Peyer's patch (tissue), 4 donors: ENCODE data around the gene SOD1. TPM values are rescaled to one million over a fixed set of nuclear protein-coding genes. Genes with fewer than 3 reads are reported as not detected.

Experiments
- DNase-seq, 3 donors: peaks; one replicate each; pipeline ENCODE4 v3.0.0-alpha.2; 2017 to 2019
- H3K27ac ChIP-seq, 4 donors: fragments of 200-600 bp; sonication (generic); one replicate each; pipeline ENCODE4 v1.5.1; 2016 to 2019
- H3K27me3 ChIP-seq, 2 donors: fragments of 200-600 bp; sonication (generic); one replicate each; pipeline ENCODE4 v1.5.1; 2019
- H3K36me3 ChIP-seq, 3 donors: fragments of 200-600 bp; sonication (generic); one replicate each; pipeline ENCODE4 v1.5.1; 2016 to 2019
- H3K4me1 ChIP-seq, 4 donors: fragments of 200-600 bp; sonication (generic); one replicate each; pipeline ENCODE4 v1.5.1; 2016 to 2019
- H3K4me3 ChIP-seq, 4 donors: fragments of 200-600 bp; sonication (generic); 1 replicate in 3 of 4; 2 replicates in 1 of 4; pipeline ENCODE4 v1.5.1; 2016 to 2019; ENCODE audit warnings: mild to moderate bottlenecking in 1 of 4
- H3K9me3 ChIP-seq, 4 donors: fragments of 200-600 bp; sonication (generic); one replicate each; pipeline ENCODE4 v1.5.1; 2016 to 2019; ENCODE audit warnings: mild to moderate bottlenecking in 1 of 4
- POLR2A ChIP-seq, 2 donors: fragments of 450-650 bp; IDR thresholded peaks; one replicate each; pipeline ENCODE4 v1.5.1; 2017; ENCODE audit warnings: antibody characterized with exemption in 2 of 2, mild to moderate bottlenecking in 2 of 2, moderate library complexity in 2 of 2
- total RNA-seq, 4 donors: library from RNA; depleted of rRNA; stranded (reverse); fragments of >200 nt; gene quantifications; one replicate each; pipeline ENCODE4 v1.1.0, GENCODE V29; 2016
- TF ChIP-seq, protein P1 (sequence below), 6 experiments: fragments of 450-650 bp in 4 of 6; fragments of 200-600 bp in 2 of 6; sonication (generic) in 1 of 6; IDR thresholded peaks; one replicate each; pipeline ENCODE4 v1.5.1; 2017 to 2019; ENCODE audit warnings: antibody characterized with exemption in 6 of 6, mild to moderate bottlenecking in 3 of 6, moderate library complexity in 1 of 6

Gene SOD1
- total RNA-seq, 4 donors from 2014 or later = 102 to 304 (median 219) TPM

DNA sequence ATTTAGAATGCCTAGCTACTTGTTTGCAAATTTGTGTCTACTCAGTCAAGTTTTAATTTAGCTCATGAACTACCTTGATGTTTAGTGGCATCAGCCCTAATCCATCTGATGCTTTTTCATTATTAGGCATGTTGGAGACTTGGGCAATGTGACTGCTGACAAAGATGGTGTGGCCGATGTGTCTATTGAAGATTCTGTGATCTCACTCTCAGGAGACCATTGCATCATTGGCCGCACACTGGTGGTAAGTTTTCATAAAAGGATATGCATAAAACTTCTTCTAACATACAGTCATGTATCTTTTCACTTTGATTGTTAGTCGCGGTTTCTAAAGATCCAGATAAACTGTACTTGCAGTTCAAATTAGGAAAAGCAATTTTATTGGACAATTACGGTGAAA lies 7.6 kb downstream of the SOD1 start:
- no peaks in the 10 kb centered on the region for H3K27me3 ChIP-seq
- H3K27ac ChIP-seq = no peak overlapping the region
- no peak overlapping the region for H3K4me3 ChIP-seq
- no peaks in the 10 kb centered on the region for H3K9me3 ChIP-seq
- TF ChIP-seq, protein P1, sequence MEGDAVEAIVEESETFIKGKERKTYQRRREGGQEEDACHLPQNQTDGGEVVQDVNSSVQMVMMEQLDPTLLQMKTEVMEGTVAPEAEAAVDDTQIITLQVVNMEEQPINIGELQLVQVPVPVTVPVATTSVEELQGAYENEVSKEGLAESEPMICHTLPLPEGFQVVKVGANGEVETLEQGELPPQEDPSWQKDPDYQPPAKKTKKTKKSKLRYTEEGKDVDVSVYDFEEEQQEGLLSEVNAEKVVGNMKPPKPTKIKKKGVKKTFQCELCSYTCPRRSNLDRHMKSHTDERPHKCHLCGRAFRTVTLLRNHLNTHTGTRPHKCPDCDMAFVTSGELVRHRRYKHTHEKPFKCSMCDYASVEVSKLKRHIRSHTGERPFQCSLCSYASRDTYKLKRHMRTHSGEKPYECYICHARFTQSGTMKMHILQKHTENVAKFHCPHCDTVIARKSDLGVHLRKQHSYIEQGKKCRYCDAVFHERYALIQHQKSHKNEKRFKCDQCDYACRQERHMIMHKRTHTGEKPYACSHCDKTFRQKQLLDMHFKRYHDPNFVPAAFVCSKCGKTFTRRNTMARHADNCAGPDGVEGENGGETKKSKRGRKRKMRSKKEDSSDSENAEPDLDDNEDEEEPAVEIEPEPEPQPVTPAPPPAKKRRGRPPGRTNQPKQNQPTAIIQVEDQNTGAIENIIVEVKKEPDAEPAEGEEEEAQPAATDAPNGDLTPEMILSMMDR (IDR thresholded peaks at IDR 0.05) = no peak
- no peak for TF ChIP-seq POLR2A (IDR thresholded peaks at IDR 0.05)
- peaks cover 0 to 19% (median 1%) of the 10 kb centered on the region in 4 donors for H3K4me1 ChIP-seq
- peaks cover 0 to 64% (median 0%) of the 10 kb centered on the region in 3 donors for H3K36me3 ChIP-seq
- DNase-seq = no peak

DNA sequence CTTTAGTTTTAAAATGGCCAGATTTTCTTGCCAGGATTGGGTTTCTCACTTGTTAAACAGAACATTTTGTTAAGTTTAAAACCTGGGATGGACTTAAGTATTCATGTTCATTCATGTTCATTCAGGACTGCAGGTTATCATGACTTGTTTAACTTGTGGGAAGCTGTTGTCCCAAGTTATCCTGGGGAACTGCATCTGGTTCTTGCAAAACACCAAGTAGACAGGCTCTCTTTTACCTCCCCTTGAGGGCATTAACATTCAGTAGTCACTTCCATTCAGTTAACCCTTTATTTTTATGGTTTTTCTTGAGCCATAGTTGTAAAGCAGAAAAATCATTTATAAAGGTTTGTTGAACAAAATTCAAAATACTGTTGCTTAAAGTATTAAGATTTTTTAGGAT lies 8.1 kb downstream of the SOD1 start:
- no peak overlapping the region for H3K4me3 ChIP-seq
- no peaks in the 10 kb centered on the region for H3K27me3 ChIP-seq
- no peaks in the 10 kb centered on the region for H3K9me3 ChIP-seq
- no peak for DNase-seq
- H3K36me3 ChIP-seq = peaks cover 0 to 64% (median 0%) of the 10 kb centered on the region in 3 donors
- H3K4me1 ChIP-seq = peaks cover 0 to 15% (median 0%) of the 10 kb centered on the region in 4 donors
- no peak for TF ChIP-seq POLR2A (IDR thresholded peaks at IDR 0.05)
- TF ChIP-seq, protein P1 (IDR thresholded peaks at IDR 0.05) = no peak
- no peak overlapping the region for H3K27ac ChIP-seq

DNA sequence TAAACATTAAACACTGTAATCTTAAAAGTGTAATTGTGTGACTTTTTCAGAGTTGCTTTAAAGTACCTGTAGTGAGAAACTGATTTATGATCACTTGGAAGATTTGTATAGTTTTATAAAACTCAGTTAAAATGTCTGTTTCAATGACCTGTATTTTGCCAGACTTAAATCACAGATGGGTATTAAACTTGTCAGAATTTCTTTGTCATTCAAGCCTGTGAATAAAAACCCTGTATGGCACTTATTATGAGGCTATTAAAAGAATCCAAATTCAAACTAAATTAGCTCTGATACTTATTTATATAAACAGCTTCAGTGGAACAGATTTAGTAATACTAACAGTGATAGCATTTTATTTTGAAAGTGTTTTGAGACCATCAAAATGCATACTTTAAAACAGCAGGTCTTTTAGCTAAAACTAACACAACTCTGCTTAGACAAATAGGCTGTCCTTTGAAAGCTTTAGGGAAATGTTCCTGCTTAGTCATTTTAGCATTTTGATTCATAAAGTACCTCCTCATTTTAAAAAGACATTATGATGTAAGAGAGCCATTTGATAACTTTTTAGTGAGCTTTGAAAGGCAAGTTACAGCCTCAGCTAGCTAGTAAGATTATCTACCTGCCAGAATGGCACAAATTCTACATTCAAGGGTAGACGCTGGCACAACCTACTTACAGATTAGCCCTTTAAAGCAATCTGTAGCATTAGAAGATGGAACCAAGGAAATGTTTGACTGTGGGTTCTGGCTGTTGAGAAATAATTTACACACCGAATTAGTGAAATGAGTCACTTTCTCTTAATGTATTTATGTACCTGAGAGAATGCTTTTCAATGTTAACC lies 9.4 kb downstream of the SOD1 start:
- TF ChIP-seq POLR2A (IDR thresholded peaks at IDR 0.05) = no peak
- TF ChIP-seq, protein P1 (IDR thresholded peaks at IDR 0.05) = no peak
- DNase-seq = no peak
- Histone ChIP-seq H3K36me3 (peaks cover 0 to 63% (median 0%) of the 10 kb centered on the region in 3 donors), H3K9me3 (no peaks in the 10 kb centered on the region), H3K27me3 (no peaks in the 10 kb centered on the region), H3K4me3 (no peak overlapping the region), H3K4me1 (peaks cover 0 to 8% (median 0%) of the 10 kb centered on the region in 4 donors), H3K27ac (no peak overlapping the region)

DNA sequence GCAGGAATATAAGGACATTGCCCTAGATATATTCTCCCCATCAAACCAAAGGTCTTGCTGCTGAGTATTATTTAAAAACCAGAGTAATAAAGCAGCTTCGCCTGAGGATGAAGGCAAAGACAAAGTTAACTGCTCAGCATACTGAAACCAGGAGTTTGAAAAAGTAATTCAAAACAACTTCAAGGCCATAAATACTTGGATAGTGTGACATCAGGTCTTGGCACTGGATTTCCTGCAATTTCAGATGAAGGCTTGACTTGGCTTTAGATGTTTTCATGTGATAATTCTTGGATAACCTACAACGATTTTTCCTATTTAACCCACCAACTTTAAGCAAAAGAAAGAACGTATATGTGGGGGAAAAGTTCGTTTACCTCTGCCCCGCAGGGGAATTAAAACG lies 10.6 kb downstream of the SOD1 start:
- H3K4me3 ChIP-seq = no peak overlapping the region
- TF ChIP-seq POLR2A (IDR thresholded peaks at IDR 0.05) = no peak
- TF ChIP-seq, protein P1 (IDR thresholded peaks at IDR 0.05) = no peak
- peaks cover 0 to 51% (median 0%) of the 10 kb centered on the region in 3 donors for H3K36me3 ChIP-seq

DNA sequence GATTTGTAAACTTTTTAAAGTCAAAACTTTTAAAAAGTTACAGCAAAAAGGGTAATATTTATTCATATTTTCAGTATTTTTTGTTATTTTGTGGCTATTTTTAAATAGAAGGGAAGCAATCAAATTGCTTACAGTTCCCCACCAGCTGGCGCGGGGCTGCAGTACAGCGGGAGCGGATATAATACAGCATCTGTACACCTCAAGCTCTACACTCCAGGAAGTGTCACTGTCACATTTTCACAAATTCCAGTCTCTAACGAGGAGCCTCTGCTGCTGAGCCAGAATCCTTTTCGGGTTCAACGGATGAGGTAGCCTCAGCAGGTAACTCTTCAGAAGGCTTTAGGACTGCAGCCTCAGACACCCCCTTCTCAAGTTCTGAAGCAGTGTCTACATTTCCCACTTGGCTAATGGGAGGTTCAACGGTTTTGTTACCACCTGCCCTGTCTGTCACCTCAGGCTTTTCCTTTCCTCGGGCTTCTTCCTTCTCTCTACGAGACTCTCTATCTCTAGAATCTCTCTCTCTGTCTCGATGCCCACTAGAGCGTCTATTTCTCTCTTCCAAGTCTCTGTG lies 11.7 kb downstream of the SOD1 start:
- Histone ChIP-seq H3K4me1 (no peaks in the 10 kb centered on the region), H3K27me3 (no peaks in the 10 kb centered on the region), H3K4me3 (no peak overlapping the region), H3K9me3 (no peaks in the 10 kb centered on the region), H3K27ac (no peak overlapping the region), H3K36me3 (peaks cover 0 to 42% (median 0%) of the 10 kb centered on the region in 3 donors)
- no peak for DNase-seq
- TF ChIP-seq, protein P1 (IDR thresholded peaks at IDR 0.05) = no peak
- no peak for TF ChIP-seq POLR2A (IDR thresholded peaks at IDR 0.05)

More for the DNA sequence above, 10.6 kb downstream of the SOD1 start:
- Histone ChIP-seq H3K27ac (no peak overlapping the region), H3K9me3 (no peaks in the 10 kb centered on the region), H3K4me1 (peaks cover 0 to 1% (median 0%) of the 10 kb centered on the region in 4 donors), H3K27me3 (no peaks in the 10 kb centered on the region)
- no peak for DNase-seq
